ENCODE measurements around the gene MMP24. TPM values are rescaled to one million over a fixed set of nuclear protein-coding genes. Genes with fewer than 3 reads are reported as not detected.

The MMP24 gene
- total RNA-seq, 2 experiments from 2014 or later, result not detected

- peaks cover 46% of the 10 kb centered on the region for H3K36me3 Mint-ChIP-seq (ENCODE audit: low read depth)
- peaks cover 53% of the 10 kb centered on the region for H3K36me3 ChIP-seq (ENCODE audit: insufficient read depth, low read length)
Measured at GRCh38 chr20:35275741-35276251, 49.3 kb downstream of the MMP24 start.

GRCh38 chr20:35276408-35276807 lies 49.9 kb downstream of the MMP24 start:
- Histone ChIP-seq H3K4me1 (ENCODE audit: insufficient read depth, low read length) (peaks cover 37% of the 10 kb centered on the region), H3K9me3 (ENCODE audit: control insufficient read depth in 1 of 2, insufficient read depth in 1 of 2, low read length in 2 of 2) (no peaks in the 10 kb centered on the region), H3K27ac (ENCODE audit: low read depth in 1 of 2, low read length in 2 of 2) (peak overlapping the region; percentile 93 to 95), H3K36me3 (ENCODE audit: insufficient read depth, low read length) (peaks cover 48% of the 10 kb centered on the region), H3K27me3 (ENCODE audit: control insufficient read depth in 1 of 2, insufficient read depth in 2 of 2, low read length in 2 of 2) (no peaks in the 10 kb centered on the region), H3K4me3 (ENCODE audit: low read length) (peak overlapping the region; percentile 76)
- no peak for DNase-seq
- intact Hi-C loops (cut with DNase I, micrococcal nuclease), result loop anchor here in 1 of 2 experiments (2.0 to 10.0 kb wide), 7 partner anchors 129 to 974 kb away; partner anchors contain the start of genes AHCY, EDEM2, GGT7 and GSS
- peak overlapping the region; percentile 96 for H3K4me3 Mint-ChIP-seq
- ChIA-PET CTCF (interaction anchor here (1.2 kb wide), 1 partner anchor 27 kb away, joined by 3 read pairs; no protein-coding TSS in a partner anchor), POLR2A (interaction anchor here (0.5 to 1.9 kb wide), 3 partner anchors 10 to 174 kb away, joined by 3 to 6 read pairs (median 3); no protein-coding TSS in a partner anchor)
- peak overlapping the region; percentile 97 for H3K27ac Mint-ChIP-seq
- no peak for TF ChIP-seq CTCF (IDR thresholded peaks at IDR 0.05)
- no peaks in the 10 kb centered on the region for H3K9me3 Mint-ChIP-seq
- peaks cover 40% of the 10 kb centered on the region for H3K36me3 Mint-ChIP-seq (ENCODE audit: low read depth)
- ATAC-seq (ENCODE audit: poor library complexity), result no peak
- no peaks in the 10 kb centered on the region for H3K27me3 Mint-ChIP-seq
- H3K4me1 Mint-ChIP-seq (ENCODE audit: low read depth), result peaks cover 32% of the 10 kb centered on the region

More at GRCh38 chr20:35275741-35276251, 49.3 kb downstream of the MMP24 start:
- no peaks in the 10 kb centered on the region for H3K9me3 ChIP-seq (ENCODE audit: control insufficient read depth in 1 of 2, insufficient read depth in 1 of 2, low read length in 2 of 2)
- no peaks in the 10 kb centered on the region for H3K27me3 ChIP-seq (ENCODE audit: control insufficient read depth in 1 of 2, insufficient read depth in 2 of 2, low read length in 2 of 2)
- no peak for TF ChIP-seq CTCF (IDR thresholded peaks at IDR 0.05)
- ATAC-seq (ENCODE audit: poor library complexity), result no peak
- no peaks in the 10 kb centered on the region for H3K9me3 Mint-ChIP-seq
- no peaks in the 10 kb centered on the region for H3K27me3 Mint-ChIP-seq
- peaks cover 32% of the 10 kb centered on the region for H3K4me1 Mint-ChIP-seq (ENCODE audit: low read depth)
- no peak overlapping the region for H3K4me3 ChIP-seq (ENCODE audit: low read length)
- intact Hi-C loops (cut with DNase I, micrococcal nuclease), result loop anchor here in 1 of 2 experiments (2.0 to 10.0 kb wide), 7 partner anchors 128 to 973 kb away; partner anchors contain the start of genes AHCY, EDEM2, GGT7 and GSS
- CTCF ChIA-PET, result interaction anchor here (0.8 to 1.3 kb wide), 3 partner anchors 14 to 179 kb away, joined by 3 to 5 read pairs (median 4); no protein-coding TSS in a partner anchor
- peak overlapping the region; percentile 97 for H3K27ac Mint-ChIP-seq
- no peak for DNase-seq
- POLR2A ChIA-PET, result interaction anchor here (0.5 kb wide), 1 partner anchor 39 kb away, joined by 3 read pairs; no protein-coding TSS in a partner anchor
- H3K4me3 Mint-ChIP-seq, result peak overlapping the region; percentile 48
- peak overlapping the region in 1 of 2 donors; percentile 7 for H3K27ac ChIP-seq (ENCODE audit: low read depth in 1 of 2, low read length in 2 of 2)
- H3K4me1 ChIP-seq (ENCODE audit: insufficient read depth, low read length), result peaks cover 37% of the 10 kb centered on the region

- peak overlapping the region; percentile 97 for H3K27ac Mint-ChIP-seq
- H3K9me3 ChIP-seq (ENCODE audit: control insufficient read depth in 1 of 2, insufficient read depth in 1 of 2, low read length in 2 of 2), result no peaks in the 10 kb centered on the region
- intact Hi-C loops (cut with DNase I, micrococcal nuclease), result loop anchor here in 1 of 2 experiments (2.0 to 10.0 kb wide), 7 partner anchors 130 to 975 kb away; partner anchors contain the start of genes AHCY, EDEM2, GGT7 and GSS
Measured at GRCh38 chr20:35277127-35277526, 50.6 kb downstream of the MMP24 start.

More at GRCh38 chr20:35277127-35277526, 50.6 kb downstream of the MMP24 start:
- peak; percentile 2 for TF ChIP-seq CTCF (IDR thresholded peaks at IDR 0.05)
- peak overlapping the region; percentile 96 for H3K4me3 Mint-ChIP-seq
- no peaks in the 10 kb centered on the region for H3K9me3 Mint-ChIP-seq
- Histone ChIP-seq H3K27me3 (ENCODE audit: control insufficient read depth in 1 of 2, insufficient read depth in 2 of 2, low read length in 2 of 2) (no peaks in the 10 kb centered on the region), H3K4me3 (ENCODE audit: low read length) (peak overlapping the region; percentile 76), H3K4me1 (ENCODE audit: insufficient read depth, low read length) (peaks cover 37% of the 10 kb centered on the region), H3K27ac (ENCODE audit: low read depth in 1 of 2, low read length in 2 of 2) (peak overlapping the region; percentile 93 to 95), H3K36me3 (ENCODE audit: insufficient read depth, low read length) (peaks cover 47% of the 10 kb centered on the region)
- ATAC-seq (ENCODE audit: poor library complexity) (no peak), DNase-seq (no peak)
- H3K27me3 Mint-ChIP-seq, result no peaks in the 10 kb centered on the region
- H3K36me3 Mint-ChIP-seq (ENCODE audit: low read depth), result peaks cover 37% of the 10 kb centered on the region
- peaks cover 33% of the 10 kb centered on the region for H3K4me1 Mint-ChIP-seq (ENCODE audit: low read depth)
- ChIA-PET POLR2A (interaction anchor here (0.5 to 2.6 kb wide), 9 partner anchors 8 to 677 kb away, joined by 3 to 19 read pairs (median 3); partner anchors contain the start of gene SCAND1), CTCF (interaction anchor here (1.1 to 1.5 kb wide), 3 partner anchors 27 to 677 kb away, joined by 3 to 7 read pairs (median 3); partner anchors contain the start of gene SCAND1)

Measured in CD4-positive, alpha-beta T cell (primary cell).